ENCODE data around the gene POC1A. TPM values are rescaled to one million over a fixed set of nuclear protein-coding genes. Genes with fewer than 3 reads are reported as not detected.

The POC1A gene
- total RNA-seq, 4 donors from 2014 or later = 0.65 to 2.0 (median 1.2) TPM

DNA sequence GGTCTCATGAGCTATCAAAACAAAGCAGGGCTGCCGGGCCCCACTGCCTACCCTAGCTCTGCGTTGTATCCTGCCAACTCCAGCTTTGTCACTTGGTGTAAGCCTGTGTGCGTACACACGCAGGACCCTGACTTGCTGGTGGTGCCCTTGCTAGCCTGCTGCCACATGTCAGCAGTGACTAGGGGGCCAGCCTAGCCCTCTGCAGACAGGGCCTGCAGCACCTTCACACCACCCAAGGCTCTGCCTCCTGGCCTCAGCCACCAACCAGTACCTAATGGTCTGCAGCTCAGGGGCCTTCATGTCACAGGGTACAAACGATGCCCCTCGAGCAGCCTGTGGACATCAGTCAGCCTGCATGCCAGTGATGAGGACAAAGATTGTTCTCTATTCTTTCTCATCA, 67.8 kb downstream of the POC1A start:
- ATAC-seq (ENCODE audit: low FRiP score) = no peak
- TF ChIP-seq, protein P1, sequence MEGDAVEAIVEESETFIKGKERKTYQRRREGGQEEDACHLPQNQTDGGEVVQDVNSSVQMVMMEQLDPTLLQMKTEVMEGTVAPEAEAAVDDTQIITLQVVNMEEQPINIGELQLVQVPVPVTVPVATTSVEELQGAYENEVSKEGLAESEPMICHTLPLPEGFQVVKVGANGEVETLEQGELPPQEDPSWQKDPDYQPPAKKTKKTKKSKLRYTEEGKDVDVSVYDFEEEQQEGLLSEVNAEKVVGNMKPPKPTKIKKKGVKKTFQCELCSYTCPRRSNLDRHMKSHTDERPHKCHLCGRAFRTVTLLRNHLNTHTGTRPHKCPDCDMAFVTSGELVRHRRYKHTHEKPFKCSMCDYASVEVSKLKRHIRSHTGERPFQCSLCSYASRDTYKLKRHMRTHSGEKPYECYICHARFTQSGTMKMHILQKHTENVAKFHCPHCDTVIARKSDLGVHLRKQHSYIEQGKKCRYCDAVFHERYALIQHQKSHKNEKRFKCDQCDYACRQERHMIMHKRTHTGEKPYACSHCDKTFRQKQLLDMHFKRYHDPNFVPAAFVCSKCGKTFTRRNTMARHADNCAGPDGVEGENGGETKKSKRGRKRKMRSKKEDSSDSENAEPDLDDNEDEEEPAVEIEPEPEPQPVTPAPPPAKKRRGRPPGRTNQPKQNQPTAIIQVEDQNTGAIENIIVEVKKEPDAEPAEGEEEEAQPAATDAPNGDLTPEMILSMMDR (IDR thresholded peaks at IDR 0.05) = no peak
- DNase-seq (ENCODE audit: low spot score) = no peak

- TF ChIP-seq, protein P1 (IDR thresholded peaks at IDR 0.05) = no peak
- ATAC-seq (ENCODE audit: low FRiP score) (no peak), DNase-seq (ENCODE audit: low spot score) (no peak)
Measured at GRCh38 chr3:52085681-52086282, 68.4 kb downstream of the POC1A start.

DNA sequence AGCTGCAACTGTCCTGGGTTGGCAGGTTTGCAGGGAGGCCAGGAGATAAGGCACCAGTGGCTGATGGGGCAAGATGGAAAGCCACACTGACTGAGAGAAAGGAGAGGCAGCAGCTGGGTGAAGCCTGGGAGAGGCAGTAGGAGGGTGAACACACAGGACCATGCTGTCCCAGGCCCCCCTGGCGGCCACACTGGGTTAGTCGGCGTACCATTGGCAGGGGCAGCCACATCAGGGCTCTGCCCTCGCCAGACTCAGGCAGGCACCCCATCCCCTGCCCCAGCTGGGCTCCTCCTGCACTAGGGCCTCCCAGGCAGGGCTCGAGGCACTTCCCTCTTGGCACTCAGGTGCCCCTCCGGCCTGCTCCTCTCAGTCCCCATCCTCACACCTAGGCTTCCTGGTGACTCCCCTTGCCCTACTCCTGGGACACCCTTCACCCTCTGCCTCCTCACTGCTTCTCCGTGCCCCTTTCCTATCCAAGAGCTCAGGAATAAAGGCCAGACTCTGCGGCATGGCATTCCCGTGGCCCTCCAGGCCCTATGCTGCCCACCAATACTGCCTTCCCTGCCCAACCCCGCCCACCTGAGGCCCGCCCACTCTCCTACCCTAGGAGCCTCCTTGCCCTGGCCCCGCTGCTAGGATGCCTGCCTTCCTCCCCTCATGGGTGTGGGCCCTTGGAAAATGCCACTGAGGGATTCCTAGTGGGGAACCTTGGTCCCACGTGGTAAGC, 69.1 kb downstream of the POC1A start:
- TF ChIP-seq, protein P1 (IDR thresholded peaks at IDR 0.05) = no peak
- no peak for DNase-seq (ENCODE audit: low spot score)
- no peak for ATAC-seq (ENCODE audit: low FRiP score)

- ATAC-seq (ENCODE audit: low FRiP score) = no peak
- TF ChIP-seq, protein P1 (IDR thresholded peaks at IDR 0.05) = no peak
- DNase-seq (ENCODE audit: low spot score) = no peak
Measured at GRCh38 chr3:52084216-52084945, 69.8 kb downstream of the POC1A start.

DNA sequence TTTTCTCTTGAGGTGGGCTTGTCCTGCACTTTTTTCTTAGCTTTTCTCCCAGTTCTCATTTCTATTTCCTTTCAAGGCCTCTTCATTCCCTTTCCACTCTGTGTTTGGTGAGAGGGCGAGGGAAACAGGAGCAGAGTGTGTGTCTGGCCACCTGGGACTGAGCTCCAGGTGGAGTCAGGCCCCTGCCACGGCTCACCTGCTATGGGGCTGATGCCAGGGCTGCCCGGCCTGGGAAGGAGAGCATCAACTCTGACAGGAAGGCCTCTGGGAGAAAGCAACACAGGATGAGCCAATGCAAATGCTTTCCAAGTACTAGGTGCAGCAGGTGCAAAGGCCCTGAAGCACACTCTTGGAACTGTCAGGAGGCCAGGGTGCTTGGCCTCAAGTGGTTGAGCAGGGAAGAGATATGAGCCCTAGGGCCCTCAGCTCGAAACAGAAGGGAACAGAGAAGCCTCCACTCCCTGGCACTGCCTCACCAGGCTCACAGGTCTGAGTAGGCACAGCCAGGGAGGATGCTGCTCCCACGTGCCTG, 70.6 kb downstream of the POC1A start:
- DNase-seq (ENCODE audit: low spot score) (no peak), ATAC-seq (ENCODE audit: low FRiP score) (no peak)
- TF ChIP-seq, protein P1 (IDR thresholded peaks at IDR 0.05) = no peak

DNA sequence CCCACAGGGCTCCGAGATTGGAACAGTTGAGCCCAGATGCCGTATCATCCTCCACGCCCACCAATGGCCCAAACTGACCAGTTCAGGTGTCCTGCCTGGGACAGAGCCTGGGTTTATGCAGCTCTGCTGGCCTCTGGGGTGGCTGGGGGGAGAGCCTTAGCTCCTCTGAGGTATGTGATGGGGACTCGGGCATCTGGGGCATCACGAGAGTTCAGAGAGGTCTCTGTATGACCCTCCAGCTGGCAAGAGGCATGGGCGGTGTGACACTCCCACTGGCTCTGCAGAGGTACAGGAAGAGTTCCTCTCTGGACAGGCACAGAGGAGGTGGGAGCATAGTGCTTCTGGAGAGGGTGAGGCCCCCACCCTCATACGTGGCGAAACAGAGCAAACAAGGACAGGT, 71.3 kb downstream of the POC1A start:
- DNase-seq (ENCODE audit: low spot score) = no peak

More for the DNA sequence above, 71.3 kb downstream of the POC1A start:
- no peak for ATAC-seq (ENCODE audit: low FRiP score)
- TF ChIP-seq, protein P1 (IDR thresholded peaks at IDR 0.05) = no peak

Measured in omental fat pad (tissue), 4 donors.